Spleen (tissue), 7 donors: ENCODE measurements around the gene HNMT.

Experiments
- POLR2A ChIP-seq, 3 donors: fragments of 450-650 bp; IDR thresholded peaks; one replicate each; pipeline ENCODE4 v1.5.1; 2017; ENCODE audit warnings: antibody characterized with exemption in 3 of 3, mild to moderate bottlenecking in 1 of 3
- POLR2AphosphoS5 ChIP-seq, 3 donors: sonication (generic); formaldehyde crosslinking; IDR thresholded peaks; one replicate each; pipeline ENCODE4 v1.5.1; 2017; ENCODE audit warnings: antibody characterized with exemption in 3 of 3
- TF ChIP-seq, protein P1 (sequence below), 11 experiments: fragments of 200-600 bp in 7 of 11; fragments of 450-650 bp in 4 of 11; sonication (generic) in 4 of 11; IDR thresholded peaks in 8 of 11; conservative IDR thresholded peaks in 3 of 11; 1 replicate in 7 of 11; 2 replicates in 4 of 11; pipeline versions ENCODE4 v1.4.0 to v1.8.0; 2016 to 2021; ENCODE audit warnings: antibody characterized with exemption in 11 of 11, inconsistent platforms in 4 of 11, mild to moderate bottlenecking in 1 of 11
- donor health status: DM: no; HTN: no; CAD: no; lungs with moderate emphysema.
- donor health status: DM: no; HTN: no; CAD: no.
- donor health status: DM: no; HTN: no; CAD: no.

DNA sequence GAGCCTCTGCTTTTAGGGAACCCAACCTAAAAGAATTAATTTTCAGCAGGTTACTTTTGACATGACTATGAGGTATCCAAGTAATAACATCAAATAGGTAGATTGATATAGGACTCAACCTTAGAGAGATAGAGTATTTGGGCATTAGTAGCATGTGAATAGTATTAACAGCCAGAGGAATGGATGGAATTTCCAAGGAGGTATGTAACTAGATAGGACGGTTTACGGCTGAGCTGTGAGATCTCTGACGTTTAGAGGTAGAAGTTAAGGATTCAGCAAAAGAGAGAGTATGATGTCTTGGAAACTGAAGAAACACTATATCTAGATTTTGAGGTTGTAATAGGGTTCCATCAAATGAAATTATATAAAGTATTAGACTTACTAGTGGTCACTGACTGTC, 70.3 kb downstream of the HNMT start:
- TF ChIP-seq, protein P1, sequence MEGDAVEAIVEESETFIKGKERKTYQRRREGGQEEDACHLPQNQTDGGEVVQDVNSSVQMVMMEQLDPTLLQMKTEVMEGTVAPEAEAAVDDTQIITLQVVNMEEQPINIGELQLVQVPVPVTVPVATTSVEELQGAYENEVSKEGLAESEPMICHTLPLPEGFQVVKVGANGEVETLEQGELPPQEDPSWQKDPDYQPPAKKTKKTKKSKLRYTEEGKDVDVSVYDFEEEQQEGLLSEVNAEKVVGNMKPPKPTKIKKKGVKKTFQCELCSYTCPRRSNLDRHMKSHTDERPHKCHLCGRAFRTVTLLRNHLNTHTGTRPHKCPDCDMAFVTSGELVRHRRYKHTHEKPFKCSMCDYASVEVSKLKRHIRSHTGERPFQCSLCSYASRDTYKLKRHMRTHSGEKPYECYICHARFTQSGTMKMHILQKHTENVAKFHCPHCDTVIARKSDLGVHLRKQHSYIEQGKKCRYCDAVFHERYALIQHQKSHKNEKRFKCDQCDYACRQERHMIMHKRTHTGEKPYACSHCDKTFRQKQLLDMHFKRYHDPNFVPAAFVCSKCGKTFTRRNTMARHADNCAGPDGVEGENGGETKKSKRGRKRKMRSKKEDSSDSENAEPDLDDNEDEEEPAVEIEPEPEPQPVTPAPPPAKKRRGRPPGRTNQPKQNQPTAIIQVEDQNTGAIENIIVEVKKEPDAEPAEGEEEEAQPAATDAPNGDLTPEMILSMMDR (IDR thresholded peaks at IDR 0.05 in 8 of 11, conservative IDR thresholded peaks at IDR 0.05 in 3 of 11): no peak
- TF ChIP-seq POLR2AphosphoS5 (IDR thresholded peaks at IDR 0.05): no peak
- no peak for TF ChIP-seq POLR2A (IDR thresholded peaks at IDR 0.05)
